ENCODE measurements around the gene WBP1L. TPM values are rescaled to one million over a fixed set of nuclear protein-coding genes. Genes with fewer than 3 reads are reported as not detected.

The WBP1L gene
- polyA plus RNA-seq, 3 donors: 24.8 to 43.0 (median 38.3) TPM

DNA sequence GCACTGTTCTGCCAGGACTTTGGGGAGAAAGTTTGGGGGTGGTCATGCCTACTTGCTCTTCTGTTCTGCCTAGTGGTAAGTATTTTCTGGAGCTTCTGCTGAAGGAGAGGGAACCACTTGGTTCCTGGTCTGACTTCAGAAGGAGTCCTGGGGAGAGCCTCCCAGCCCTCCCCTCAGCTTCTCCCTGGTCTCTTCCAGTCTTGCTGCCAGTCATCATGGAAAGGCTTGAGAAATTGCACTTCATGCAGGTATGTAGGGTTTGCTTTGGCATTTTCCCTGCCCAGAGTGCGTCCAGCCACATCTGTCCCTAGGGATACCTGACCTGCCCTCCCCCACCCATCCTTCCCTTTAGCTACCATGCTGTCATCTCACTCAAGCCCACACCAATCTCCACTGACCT lies 11.1 kb upstream of the WBP1L start:
- Histone ChIP-seq H3K27me3 (ENCODE audit: control insufficient read depth in 2 of 2, insufficient read depth in 2 of 2, low read length in 2 of 2) (no peaks in the 10 kb centered on the region), H3K4me2 (replicated peaks; ENCODE audit: extremely low read depth, low read length, poor library complexity, severe bottlenecking) (no peak overlapping the region), H3K9ac (ENCODE audit: insufficient read depth, low read length, poor library complexity, severe bottlenecking) (no peak overlapping the region), H3K79me2 (ENCODE audit: insufficient read depth, low read length) (no peaks in the 10 kb centered on the region), H3K4me1 (ENCODE audit: control insufficient read depth in 1 of 2, insufficient read depth in 2 of 2, low read length in 2 of 2) (no peaks in the 10 kb centered on the region), H4K20me1 (ENCODE audit: insufficient read depth, low read length) (no peaks in the 10 kb centered on the region), H3K4me3 (replicated peaks in 1 of 3; ENCODE audit: low read depth in 2 of 3, low read length in 3 of 3) (no peak overlapping the region), H2AFZ (ENCODE audit: insufficient read depth, low read depth, low read length, poor library complexity, severe bottlenecking) (no peak overlapping the region), H3K36me3 (replicated peaks in 1 of 2; ENCODE audit: control insufficient read depth in 1 of 2, insufficient read depth in 2 of 2, low read length in 2 of 2) (no peaks in the 10 kb centered on the region), H3K27ac (ENCODE audit: low read depth in 1 of 2, low read length in 2 of 2) (no peak overlapping the region), H3K9me3 (replicated peaks in 1 of 2; ENCODE audit: control insufficient read depth in 1 of 2, insufficient read depth in 1 of 2, low read length in 2 of 2) (no peaks in the 10 kb centered on the region)
- no peaks in the 10 kb centered on the region for H3K9me3 Mint-ChIP-seq
- H3K27me3 Mint-ChIP-seq (ENCODE audit: low read depth in 3 of 3): peaks cover 0 to 4% (median 2%) of the 10 kb centered on the region in 3 donors
- no peak overlapping the region for H3K27ac Mint-ChIP-seq
- TF ChIP-seq, protein P1, sequence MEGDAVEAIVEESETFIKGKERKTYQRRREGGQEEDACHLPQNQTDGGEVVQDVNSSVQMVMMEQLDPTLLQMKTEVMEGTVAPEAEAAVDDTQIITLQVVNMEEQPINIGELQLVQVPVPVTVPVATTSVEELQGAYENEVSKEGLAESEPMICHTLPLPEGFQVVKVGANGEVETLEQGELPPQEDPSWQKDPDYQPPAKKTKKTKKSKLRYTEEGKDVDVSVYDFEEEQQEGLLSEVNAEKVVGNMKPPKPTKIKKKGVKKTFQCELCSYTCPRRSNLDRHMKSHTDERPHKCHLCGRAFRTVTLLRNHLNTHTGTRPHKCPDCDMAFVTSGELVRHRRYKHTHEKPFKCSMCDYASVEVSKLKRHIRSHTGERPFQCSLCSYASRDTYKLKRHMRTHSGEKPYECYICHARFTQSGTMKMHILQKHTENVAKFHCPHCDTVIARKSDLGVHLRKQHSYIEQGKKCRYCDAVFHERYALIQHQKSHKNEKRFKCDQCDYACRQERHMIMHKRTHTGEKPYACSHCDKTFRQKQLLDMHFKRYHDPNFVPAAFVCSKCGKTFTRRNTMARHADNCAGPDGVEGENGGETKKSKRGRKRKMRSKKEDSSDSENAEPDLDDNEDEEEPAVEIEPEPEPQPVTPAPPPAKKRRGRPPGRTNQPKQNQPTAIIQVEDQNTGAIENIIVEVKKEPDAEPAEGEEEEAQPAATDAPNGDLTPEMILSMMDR (IDR thresholded peaks at IDR 0.05): no peak
- WGBS (ENCODE audit: insufficient coverage): no CpG with 5 or more reads among the region's 1 CpG
- intact Hi-C loops (cut with micrococcal nuclease): no loop called here
- peaks cover 17 to 26% of the 10 kb centered on the region in 2 donors for H3K36me3 Mint-ChIP-seq
- H3K4me3 Mint-ChIP-seq: no peak overlapping the region
- peaks cover 8% of the 10 kb centered on the region for H3K4me1 Mint-ChIP-seq
- no peak for DNase-seq

- H2AFZ ChIP-seq (ENCODE audit: insufficient read depth, low read depth, low read length, poor library complexity, severe bottlenecking): no peak overlapping the region
Observed at GRCh38 chr10:102735065-102735562, 8.6 kb upstream of the WBP1L start.

More at GRCh38 chr10:102735065-102735562, 8.6 kb upstream of the WBP1L start:
- H3K9me3 ChIP-seq (replicated peaks in 1 of 2; ENCODE audit: control insufficient read depth in 1 of 2, insufficient read depth in 1 of 2, low read length in 2 of 2): no peaks in the 10 kb centered on the region
- H3K9ac ChIP-seq (ENCODE audit: insufficient read depth, low read length, poor library complexity, severe bottlenecking): no peak overlapping the region
- H3K36me3 ChIP-seq (replicated peaks in 1 of 2; ENCODE audit: control insufficient read depth in 1 of 2, insufficient read depth in 2 of 2, low read length in 2 of 2): no peaks in the 10 kb centered on the region
- no peak overlapping the region for H3K27ac ChIP-seq (ENCODE audit: low read depth in 1 of 2, low read length in 2 of 2)
- no peaks in the 10 kb centered on the region for H3K9me3 Mint-ChIP-seq
- TF ChIP-seq, protein P1 (IDR thresholded peaks at IDR 0.05): no peak
- H4K20me1 ChIP-seq (ENCODE audit: insufficient read depth, low read length): no peaks in the 10 kb centered on the region
- WGBS (ENCODE audit: insufficient coverage): 87% methylated on average over 5 of the region's 9 CpGs
- H3K27me3 ChIP-seq (ENCODE audit: control insufficient read depth in 2 of 2, insufficient read depth in 2 of 2, low read length in 2 of 2): no peaks in the 10 kb centered on the region
- H3K4me1 ChIP-seq (ENCODE audit: control insufficient read depth in 1 of 2, insufficient read depth in 2 of 2, low read length in 2 of 2): peaks cover 15 to 18% of the 10 kb centered on the region in 2 donors
- peaks cover 16% of the 10 kb centered on the region for H3K4me1 Mint-ChIP-seq
- H3K27me3 Mint-ChIP-seq (ENCODE audit: low read depth in 3 of 3): peaks cover 0 to 2% (median 0%) of the 10 kb centered on the region in 3 donors
- no peak overlapping the region for H3K4me2 ChIP-seq (replicated peaks; ENCODE audit: extremely low read depth, low read length, poor library complexity, severe bottlenecking)
- intact Hi-C loops (cut with micrococcal nuclease): no loop called here
- no peak overlapping the region for H3K4me3 ChIP-seq (replicated peaks in 1 of 3; ENCODE audit: low read depth in 2 of 3, low read length in 3 of 3)
- peaks cover 13 to 25% of the 10 kb centered on the region in 2 donors for H3K36me3 Mint-ChIP-seq
- H3K27ac Mint-ChIP-seq: peak overlapping the region in 2 of 7 donors; percentile 3 to 40
- no peaks in the 10 kb centered on the region for H3K79me2 ChIP-seq (ENCODE audit: insufficient read depth, low read length)
- DNase-seq: no peak
- no peak overlapping the region for H3K4me3 Mint-ChIP-seq

All from CD14-positive monocyte (primary cell).